H1 (cell line): ENCODE results near the gene ADAMTS9. TPM values are rescaled to one million over a fixed set of nuclear protein-coding genes. Genes with fewer than 3 reads are reported as not detected.

ENCODE experiments used
- EZH2 ChIP-seq: fragments of 200-600 bp; sonication (generic); IDR thresholded peaks from 2 replicates; pipeline ENCODE4 v1.7.1; 2012; ENCODE audit warnings: low read depth, mild to moderate bottlenecking, moderate library complexity, low read length, inconsistent platforms; ENCODE audit not compliant: severe bottlenecking
- GTF2F1 ChIP-seq: IDR thresholded peaks from 2 replicates; pipeline ENCODE4 v1.6.1; 2012; ENCODE audit warnings: low read depth, low read length, improper control_type of control experiment, borderline replicate concordance
- JUND ChIP-seq: IDR thresholded peaks from 2 replicates; pipeline ENCODE4 v1.6.1; 2011; ENCODE audit warnings: mild to moderate bottlenecking, improper control_type of control experiment, low read length
- POLR2AphosphoS5 ChIP-seq: IDR thresholded peaks from 2 replicates; pipeline ENCODE4 v1.6.1; 2011; ENCODE audit warnings: low read depth, low read length
- POU5F1 ChIP-seq: IDR thresholded peaks from 2 replicates; pipeline ENCODE4 v1.6.1; 2011; ENCODE audit warnings: low read depth, mild to moderate bottlenecking, low read length, moderate library complexity
- SP1 ChIP-seq: IDR thresholded peaks from 2 replicates; pipeline ENCODE4 v1.6.1; 2011; ENCODE audit warnings: low read depth, low read length
- SRF ChIP-seq: IDR thresholded peaks from 2 replicates; pipeline ENCODE4 v1.6.1; 2011; ENCODE audit warnings: mild to moderate bottlenecking, low read depth, low read length, moderate library complexity
- SUZ12 ChIP-seq: fragments of 200-600 bp; sonication (generic); IDR thresholded peaks from 2 replicates; pipeline ENCODE4 v1.6.1; 2012; ENCODE audit warnings: mild to moderate bottlenecking, inconsistent platforms, low read length, moderate library complexity, mixed read lengths
- TAF7 ChIP-seq: optimal IDR thresholded peaks from 2 replicates; pipeline ENCODE3; 2011; ENCODE audit warnings: low read depth, mild to moderate bottlenecking, inconsistent platforms, low read length, moderate library complexity, borderline replicate concordance
- TCF12 ChIP-seq: IDR thresholded peaks from 2 replicates; pipeline ENCODE4 v1.6.1; 2011; ENCODE audit warnings: low read depth, mild to moderate bottlenecking, low read length
- polyA plus RNA-seq, 7 experiments: library from polyadenylated mRNA; depleted of rRNA in 3 of 7; stranded (reverse) in 5 of 7; unstranded in 2 of 7; fragments of >200 nt in 5 of 7; fragments of 200-250 nt in 2 of 7; gene quantifications; 1 replicate in 5 of 7; 2 replicates in 1 of 7; 4 replicates in 1 of 7; pipeline versions ENCODE4 v1.2.1 to v1.2.3, GENCODE V29; 2011 to 2013; ENCODE audit warnings: missing spikeins in 2 of 7, mixed read lengths in 2 of 7
- total RNA-seq: library from RNA; stranded (reverse); fragmentation: NEBNext Ultra II Directional; extraction: Animal tissue kit (Norgen Biotek cat#: 25700); gene quantifications from 2 replicates; pipeline ENCODE4 v1.2.1, GENCODE V29; 2021

The ADAMTS9 gene
- total and polyA plus RNA-seq, 2 of the 8 experiments (the other 6 are each of a cell fraction or from before 2014, with no cell fraction given), result 0.20 to 0.41 TPM

GRCh38 chr3:64668582-64669510 lies 19.0 kb downstream of the ADAMTS9 start (continued):
- TF ChIP-seq SUZ12 (no peak), TCF12 (no peak), POU5F1 (no peak), EZH2 (no peak), JUND (no peak), TAF7 (no peak), SP1 (no peak), POLR2AphosphoS5 (no peak), GTF2F1 (no peak), SRF (no peak)
